ENCODE data around the gene ABCA7. TPM values are rescaled to one million over a fixed set of nuclear protein-coding genes. Genes with fewer than 3 reads are reported as not detected.

ABCA7 gene
- total and polyA plus RNA-seq, 2 of the 13 experiments (the other 11 are each of a cell fraction or from before 2014, with no cell fraction given): 4.4 to 32.4 TPM

DNA sequence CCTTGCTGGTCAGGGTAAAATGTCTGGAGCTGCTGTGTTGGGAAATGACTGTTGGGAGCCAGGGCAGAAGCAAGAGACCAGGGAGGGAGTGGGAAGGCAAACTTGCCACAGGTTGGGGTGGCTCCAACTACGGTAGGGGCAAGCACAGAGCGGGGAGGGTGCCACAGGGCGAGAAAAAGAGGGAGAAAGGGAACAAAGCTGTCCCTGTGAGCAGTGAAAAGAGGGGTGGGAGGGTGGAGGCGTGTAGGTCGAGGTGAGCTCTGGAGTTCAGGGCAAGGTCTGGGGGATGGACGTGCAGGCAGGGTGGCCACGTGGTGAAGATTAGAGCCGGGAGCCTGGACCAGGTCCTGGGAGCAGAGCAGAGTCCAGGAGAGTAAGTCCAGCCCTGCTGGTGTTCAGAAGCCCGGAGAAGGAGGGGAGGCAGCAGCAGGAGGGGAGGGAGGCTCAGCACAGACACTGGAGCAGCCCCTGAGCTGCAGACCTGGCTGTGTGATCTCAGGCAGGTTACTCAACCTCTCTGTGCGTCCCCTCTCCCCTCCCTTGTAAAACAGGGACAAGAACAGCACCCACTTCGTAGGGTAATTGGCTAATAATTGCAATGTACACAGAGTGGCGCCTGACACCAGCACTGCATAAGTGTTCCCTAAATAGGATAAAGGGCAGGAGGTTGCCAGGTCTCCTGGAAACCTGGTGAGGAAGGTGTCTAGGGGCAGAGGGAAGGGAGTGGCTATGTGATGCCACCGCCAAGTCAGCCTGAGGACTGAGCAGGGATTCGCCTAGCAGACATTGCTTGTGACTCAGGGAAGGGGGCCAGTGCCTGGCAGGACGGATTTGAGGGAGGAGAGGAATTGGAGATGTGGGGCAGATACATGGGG lies 58.5 kb downstream of the ABCA7 start (continued):
- TF ChIP-seq PAX8 (CRISPR knock-in tag; IDR thresholded peaks at IDR 0.05; ENCODE audit: borderline replicate concordance) (0 out of 2 replicates have a peak, but pooled peaks have one; percentile 49), ZNF367 (CRISPR knock-in tag; IDR thresholded peaks at IDR 0.05; ENCODE audit: borderline replicate concordance) (no peak), ZNF446 (CRISPR knock-in tag; IDR thresholded peaks at IDR 0.05) (0 out of 2 replicates have a peak, but pooled peaks have one; percentile 42), ZKSCAN5 (CRISPR knock-in tag; IDR thresholded peaks at IDR 0.05) (no peak), ZBED4 (CRISPR knock-in tag; IDR thresholded peaks at IDR 0.05; ENCODE audit: borderline replicate concordance) (no peak), REXO4 (CRISPR knock-in tag; IDR thresholded peaks at IDR 0.05; ENCODE audit: borderline replicate concordance) (no peak), ISX (CRISPR knock-in tag; conservative IDR thresholded peaks at IDR 0.05) (no peak), RORA (CRISPR knock-in tag; IDR thresholded peaks at IDR 0.05) (no peak), ZNF782 (CRISPR knock-in tag; IDR thresholded peaks at IDR 0.05; ENCODE audit: borderline replicate concordance) (0 out of 2 replicates have a peak, but pooled peaks have one; percentile 70), ZNF362 (CRISPR knock-in tag; IDR thresholded peaks at IDR 0.05; ENCODE audit: borderline replicate concordance) (peak; percentile 62; the same call in 1 of the 2 replicates), ZFP41 (CRISPR knock-in tag; IDR thresholded peaks at IDR 0.05; ENCODE audit: borderline replicate concordance) (no peak), ZNF790 (CRISPR knock-in tag; IDR thresholded peaks at IDR 0.05; ENCODE audit: borderline replicate concordance) (peak; percentile 55; the same call in 1 of the 2 replicates), ZBTB33 (CRISPR knock-in tag; IDR thresholded peaks at IDR 0.05) (no peak), TFDP2 (CRISPR knock-in tag; IDR thresholded peaks at IDR 0.05) (no peak), ZNF777 (CRISPR knock-in tag; IDR thresholded peaks at IDR 0.05) (no peak)
- TF ChIP-seq, protein P1, sequence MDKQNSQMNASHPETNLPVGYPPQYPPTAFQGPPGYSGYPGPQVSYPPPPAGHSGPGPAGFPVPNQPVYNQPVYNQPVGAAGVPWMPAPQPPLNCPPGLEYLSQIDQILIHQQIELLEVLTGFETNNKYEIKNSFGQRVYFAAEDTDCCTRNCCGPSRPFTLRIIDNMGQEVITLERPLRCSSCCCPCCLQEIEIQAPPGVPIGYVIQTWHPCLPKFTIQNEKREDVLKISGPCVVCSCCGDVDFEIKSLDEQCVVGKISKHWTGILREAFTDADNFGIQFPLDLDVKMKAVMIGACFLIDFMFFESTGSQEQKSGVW (CRISPR knock-in tag; IDR thresholded peaks at IDR 0.05; ENCODE audit: borderline replicate concordance): no peak
- TF ChIP-seq, protein P2, sequence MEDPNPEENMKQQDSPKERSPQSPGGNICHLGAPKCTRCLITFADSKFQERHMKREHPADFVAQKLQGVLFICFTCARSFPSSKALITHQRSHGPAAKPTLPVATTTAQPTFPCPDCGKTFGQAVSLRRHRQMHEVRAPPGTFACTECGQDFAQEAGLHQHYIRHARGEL (CRISPR knock-in tag; IDR thresholded peaks at IDR 0.05): no peak; the same call in 1 of the 2 replicates

Data from HepG2 (cell line).